Liver (tissue), 9 donors: ENCODE data around the gene TMEM273. TPM values are rescaled to one million over a fixed set of nuclear protein-coding genes. Genes with fewer than 3 reads are reported as not detected.

Source experiments
- DNase-seq: peaks from one replicate; pipeline ENCODE4 v3.0.0-alpha.2; 2017; ENCODE audit warnings: low spot score
- H3K27ac ChIP-seq, 2 donors: one replicate each; pipeline ENCODE4 v1.7.0; 2013; ENCODE audit warnings: inconsistent platforms in 2 of 2, low read length in 2 of 2, control low read depth in 1 of 2, low read depth in 1 of 2, mild to moderate bottlenecking in 1 of 2
- H3K27me3 ChIP-seq, 4 donors: one replicate each; pipeline versions ENCODE4 v1.6.1 to v1.7.0; 2013; ENCODE audit warnings: low read length in 3 of 4, inconsistent platforms in 1 of 4, mild to moderate bottlenecking in 1 of 4, moderate library complexity in 1 of 4; ENCODE audit not compliant: control insufficient read depth in 4 of 4, insufficient read depth in 4 of 4
- H3K36me3 ChIP-seq, 4 donors: one replicate each; pipeline versions ENCODE4 v1.6.1 to v1.7.0; 2013; ENCODE audit warnings: low read length in 3 of 4, mild to moderate bottlenecking in 3 of 4, low read depth in 1 of 4, moderate library complexity in 1 of 4; ENCODE audit not compliant: control insufficient read depth in 4 of 4, insufficient read depth in 3 of 4
- H3K4me1 ChIP-seq, 4 donors: one replicate each; pipeline versions ENCODE4 v1.6.1 to v1.7.0; 2013; ENCODE audit warnings: low read length in 3 of 4, mild to moderate bottlenecking in 3 of 4, moderate library complexity in 1 of 4; ENCODE audit not compliant: control insufficient read depth in 4 of 4, insufficient read depth in 4 of 4
- H3K4me3 ChIP-seq, 3 donors: one replicate each; pipeline versions ENCODE4 v1.6.1 to v1.7.0; 2013; ENCODE audit warnings: low read length in 3 of 3, control low read depth in 1 of 3, low read depth in 1 of 3, mild to moderate bottlenecking in 1 of 3
- H3K9ac ChIP-seq, 2 donors: one replicate each; pipeline ENCODE4 v1.7.0; 2013; ENCODE audit warnings: low read length in 2 of 2, mild to moderate bottlenecking in 2 of 2, moderate library complexity in 2 of 2, control low read depth in 1 of 2, low read depth in 1 of 2
- H3K9me3 ChIP-seq, 4 donors: one replicate each; pipeline versions ENCODE4 v1.6.1 to v1.7.0; 2013; ENCODE audit warnings: low read length in 3 of 4; ENCODE audit not compliant: control insufficient read depth in 4 of 4
- CTCF ChIP-seq: fragments of 150-350 bp; IDR thresholded peaks from 2 replicates; pipeline ENCODE4 v1.5.1; 2017; ENCODE audit warnings: improper control_type of control experiment, low read depth, low read length; ENCODE audit not compliant: missing input control
- FOXA1 ChIP-seq: IDR thresholded peaks from 2 replicates; pipeline ENCODE4 v1.6.1; 2016; ENCODE audit warnings: antibody characterized with exemption
- GABPA ChIP-seq, 2 donors: IDR thresholded peaks in 1 of 2; conservative IDR thresholded peaks in 1 of 2; 2 replicates each; pipeline ENCODE4 v1.6.1; 2016; ENCODE audit warnings: antibody characterized with exemption in 2 of 2, mild to moderate bottlenecking in 1 of 2, moderate library complexity in 1 of 2
- HNF4A ChIP-seq, 2 donors: conservative IDR thresholded peaks; 2 replicates each; pipeline ENCODE4 v1.6.1; 2016; ENCODE audit warnings: antibody characterized with exemption in 2 of 2, mild to moderate bottlenecking in 2 of 2
- HNF4G ChIP-seq: IDR thresholded peaks from 2 replicates; pipeline ENCODE4 v1.6.1; 2016; ENCODE audit warnings: antibody characterized with exemption
- JUND ChIP-seq, 2 donors: IDR thresholded peaks; 2 replicates each; pipeline ENCODE4 v1.6.1; 2016; ENCODE audit warnings: antibody characterized with exemption in 2 of 2
- MAX ChIP-seq: IDR thresholded peaks from 2 replicates; pipeline ENCODE4 v1.6.1; 2016; ENCODE audit warnings: antibody characterized with exemption
- NR2F2 ChIP-seq: IDR thresholded peaks from 2 replicates; pipeline ENCODE4 v1.6.1; 2016; ENCODE audit warnings: antibody characterized with exemption
- RAD21 ChIP-seq, 2 donors: IDR thresholded peaks; 2 replicates each; pipeline ENCODE4 v1.6.1; 2016; ENCODE audit warnings: antibody characterized with exemption in 2 of 2, mild to moderate bottlenecking in 2 of 2
- REST ChIP-seq: IDR thresholded peaks from 2 replicates; pipeline ENCODE4 v1.6.1; 2016; ENCODE audit warnings: antibody characterized with exemption, mild to moderate bottlenecking
- YY1 ChIP-seq: IDR thresholded peaks from 2 replicates; pipeline ENCODE4 v1.6.1; 2016; ENCODE audit warnings: antibody characterized with exemption, mild to moderate bottlenecking
- WGBS: extraction: QIAGEN DNeasy Blood & Tissue Kit; methylation state at CpG from one replicate; pipeline ENCODE4 v1.1.7; 2013; 5-methylcytosine and 5-hydroxymethylcytosine counted together
- polyA plus RNA-seq, 2 donors: library from polyadenylated mRNA; stranded (reverse) in 1 of 2; unstranded in 1 of 2; fragments of 200-250 nt in 1 of 2; fragments of >200 nt in 1 of 2; fragmentation: Nextera tagmentation in 1 of 2; extraction: Ambion mirVana in 1 of 2; gene quantifications; one replicate each; pipeline versions ENCODE4 v1.2.1 to v1.2.3, GENCODE V29; 2013 to 2015
- total RNA-seq, 2 donors: library from RNA; depleted of rRNA; stranded (reverse); fragments of >200 nt; gene quantifications; one replicate each; pipeline ENCODE4 v1.2.3, GENCODE V29; 2014
- TF ChIP-seq, protein P1 (sequence below): IDR thresholded peaks from 2 replicates; pipeline ENCODE4 v1.6.1; 2016; ENCODE audit warnings: antibody characterized with exemption
- TF ChIP-seq, protein P2 (sequence below): IDR thresholded peaks from 2 replicates; pipeline ENCODE4 v1.6.1; 2016; ENCODE audit warnings: antibody characterized with exemption
- donor health status: healthy.
- donor health status: healthy.
- donor health status: healthy.
- donor health status: healthy.
- donor health status: healthy.

TMEM273 gene
- total and polyA plus RNA-seq, 4 donors, result 2.5 to 9.5 (median 4.5) TPM

- TF ChIP-seq HNF4A (conservative IDR thresholded peaks at IDR 0.05) (no peak), HNF4G (no peak)
- Histone ChIP-seq H3K27me3 (no peaks in the 10 kb centered on the region), H3K36me3 (no peaks in the 10 kb centered on the region), H3K4me3 (no peak overlapping the region), H3K9ac (no peak overlapping the region), H3K9me3 (no peaks in the 10 kb centered on the region), H3K27ac (no peak overlapping the region), H3K4me1 (peaks cover 0 to 5% (median 2%) of the 10 kb centered on the region in 4 donors)
- DNase-seq, result no peak
- 67% methylated on average over 3 of the region's 3 CpGs for WGBS
Measured at GRCh38 chr10:49119746-49120145, 68.4 kb downstream of the TMEM273 start.

DNA sequence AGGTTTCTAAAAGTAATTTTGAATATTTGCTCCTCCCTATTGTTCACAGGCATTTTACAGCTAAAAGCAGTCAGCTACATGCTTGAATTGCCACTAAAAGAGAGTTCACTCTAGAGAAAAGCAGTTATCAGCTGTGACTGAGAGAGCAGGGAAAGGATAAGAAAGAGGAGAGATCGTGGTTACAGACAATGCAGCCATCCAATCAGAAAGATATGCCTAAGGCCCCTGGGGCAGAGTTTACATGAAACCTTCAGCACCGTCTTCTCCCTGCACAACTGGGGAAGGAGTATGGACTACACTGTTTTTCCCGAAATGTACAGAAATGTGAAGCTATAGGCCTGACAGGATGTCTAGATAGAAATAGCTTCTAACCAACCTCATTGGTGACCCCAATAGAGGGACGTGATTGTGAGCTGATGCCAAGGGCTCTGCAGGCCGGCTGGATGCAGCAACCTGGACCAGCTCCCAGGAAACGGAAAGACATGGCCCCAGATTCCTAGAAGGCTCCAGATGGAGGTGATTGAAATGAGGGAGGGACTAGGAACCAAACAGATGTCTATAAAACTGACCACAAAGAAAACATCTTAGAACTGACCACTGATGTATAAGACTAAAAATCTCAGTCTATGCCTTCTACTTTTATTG, 69.6 kb downstream of the TMEM273 start:
- Histone ChIP-seq H3K36me3 (no peaks in the 10 kb centered on the region), H3K4me1 (peaks cover 0 to 8% (median 4%) of the 10 kb centered on the region in 4 donors), H3K9me3 (no peaks in the 10 kb centered on the region), H3K4me3 (no peak overlapping the region), H3K27me3 (no peaks in the 10 kb centered on the region), H3K27ac (no peak overlapping the region), H3K9ac (no peak overlapping the region)
- TF ChIP-seq CTCF (no peak), GABPA (IDR thresholded peaks at IDR 0.05 in 1 of 2, conservative IDR thresholded peaks at IDR 0.05 in 1 of 2) (no peak), JUND (IDR thresholded peaks at IDR 0.05) (no peak), FOXA1 (no peak), NR2F2 (no peak)
- TF ChIP-seq, protein P1, sequence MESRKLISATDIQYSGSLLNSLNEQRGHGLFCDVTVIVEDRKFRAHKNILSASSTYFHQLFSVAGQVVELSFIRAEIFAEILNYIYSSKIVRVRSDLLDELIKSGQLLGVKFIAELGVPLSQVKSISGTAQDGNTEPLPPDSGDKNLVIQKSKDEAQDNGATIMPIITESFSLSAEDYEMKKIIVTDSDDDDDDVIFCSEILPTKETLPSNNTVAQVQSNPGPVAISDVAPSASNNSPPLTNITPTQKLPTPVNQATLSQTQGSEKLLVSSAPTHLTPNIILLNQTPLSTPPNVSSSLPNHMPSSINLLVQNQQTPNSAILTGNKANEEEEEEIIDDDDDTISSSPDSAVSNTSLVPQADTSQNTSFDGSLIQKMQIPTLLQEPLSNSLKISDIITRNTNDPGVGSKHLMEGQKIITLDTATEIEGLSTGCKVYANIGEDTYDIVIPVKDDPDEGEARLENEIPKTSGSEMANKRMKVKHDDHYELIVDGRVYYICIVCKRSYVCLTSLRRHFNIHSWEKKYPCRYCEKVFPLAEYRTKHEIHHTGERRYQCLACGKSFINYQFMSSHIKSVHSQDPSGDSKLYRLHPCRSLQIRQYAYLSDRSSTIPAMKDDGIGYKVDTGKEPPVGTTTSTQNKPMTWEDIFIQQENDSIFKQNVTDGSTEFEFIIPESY, result no peak
- TF ChIP-seq, protein P2, sequence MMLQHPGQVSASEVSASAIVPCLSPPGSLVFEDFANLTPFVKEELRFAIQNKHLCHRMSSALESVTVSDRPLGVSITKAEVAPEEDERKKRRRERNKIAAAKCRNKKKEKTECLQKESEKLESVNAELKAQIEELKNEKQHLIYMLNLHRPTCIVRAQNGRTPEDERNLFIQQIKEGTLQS, result no peak
- WGBS, result 81% methylated on average over 6 of the region's 6 CpGs
- no peak for DNase-seq

- Histone ChIP-seq H3K27ac (no peak overlapping the region), H3K27me3 (no peaks in the 10 kb centered on the region), H3K9me3 (no peaks in the 10 kb centered on the region), H3K4me3 (no peak overlapping the region), H3K36me3 (no peaks in the 10 kb centered on the region), H3K4me1 (peaks cover 0 to 8% (median 4%) of the 10 kb centered on the region in 4 donors), H3K9ac (no peak overlapping the region)
- no peak for DNase-seq
- WGBS, result 59% methylated on average over 4 of the region's 4 CpGs
- TF ChIP-seq MAX (no peak), REST (no peak), NR2F2 (no peak), JUND (IDR thresholded peaks at IDR 0.05) (no peak), CTCF (no peak), HNF4A (conservative IDR thresholded peaks at IDR 0.05) (no peak), RAD21 (IDR thresholded peaks at IDR 0.05) (no peak), YY1 (no peak)
- TF ChIP-seq, protein P2, result no peak
Measured at GRCh38 chr10:49117376-49118070, 70.7 kb downstream of the TMEM273 start.
